ENCODE measurements around the gene SMIM5.

Gene SMIM5

DNA sequence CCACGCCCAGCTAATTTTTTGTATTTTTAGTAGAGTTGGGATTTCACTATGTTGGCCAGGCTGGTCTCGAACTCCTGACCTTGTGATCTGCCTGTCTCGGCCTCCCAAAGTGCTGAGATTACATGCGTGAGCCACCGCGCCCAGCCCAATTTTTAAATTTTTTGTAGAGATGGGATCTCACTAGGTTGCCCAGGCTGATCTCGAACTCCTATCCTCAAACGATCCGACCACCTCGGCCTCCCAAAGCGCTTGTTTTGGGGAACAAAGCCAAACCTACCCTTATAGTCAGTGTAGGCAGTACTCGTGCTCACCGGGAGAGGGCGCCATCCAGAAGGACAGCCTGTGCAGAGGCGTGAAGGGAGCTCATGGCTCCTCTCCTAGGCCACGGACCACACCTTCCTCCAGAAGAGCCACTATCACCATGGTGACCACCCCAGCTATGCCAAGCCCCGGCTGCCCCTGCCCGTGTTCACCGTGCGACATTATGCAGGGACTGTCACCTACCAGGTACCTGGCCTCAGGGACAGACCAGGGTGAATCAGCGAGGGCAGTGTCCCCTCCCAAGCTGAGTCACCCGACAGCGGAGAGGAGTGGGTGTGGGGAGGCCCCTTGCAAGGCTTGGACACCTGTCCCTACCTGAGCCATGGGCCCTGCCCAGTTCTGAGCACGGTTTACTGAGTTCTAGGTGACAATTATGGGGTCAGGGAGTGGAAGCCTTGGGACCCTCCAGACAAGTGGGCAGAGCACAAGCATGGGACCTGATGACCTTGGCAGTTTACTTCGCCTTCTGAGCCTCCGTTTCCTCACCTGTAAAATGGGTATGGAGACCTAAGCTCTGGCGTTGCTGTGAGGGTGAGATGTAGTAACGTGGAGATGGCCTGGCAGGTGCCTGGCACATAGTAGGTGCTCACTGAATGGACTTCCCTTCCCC lies 31.9 kb upstream of the SMIM5 start:
- in situ Hi-C loops (cut with HindIII; ENCODE audit: low sequenced_read_pairs) = no loop called here

DNA sequence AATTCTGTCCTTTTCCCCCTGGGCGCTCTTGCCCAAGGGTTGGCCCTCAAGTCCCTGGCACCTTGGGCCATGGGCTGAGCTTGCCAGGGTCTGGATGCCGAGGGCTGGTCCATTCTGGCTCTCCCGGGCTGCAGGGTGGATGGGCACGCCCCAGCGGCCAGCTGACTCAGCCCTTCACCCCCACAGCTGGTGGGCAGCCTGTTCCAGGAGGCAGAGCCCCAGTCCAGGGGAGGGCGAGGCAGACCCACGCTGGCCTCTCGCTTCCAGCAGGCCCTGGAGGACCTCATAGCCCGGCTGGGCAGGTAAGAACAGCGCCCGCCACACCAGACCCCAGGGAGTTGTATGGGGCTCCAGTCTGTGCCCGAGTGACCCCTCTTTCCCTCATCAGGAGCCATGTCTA lies 30.6 kb upstream of the SMIM5 start:
- in situ Hi-C loops (cut with HindIII; ENCODE audit: low sequenced_read_pairs) = no loop called here

DNA sequence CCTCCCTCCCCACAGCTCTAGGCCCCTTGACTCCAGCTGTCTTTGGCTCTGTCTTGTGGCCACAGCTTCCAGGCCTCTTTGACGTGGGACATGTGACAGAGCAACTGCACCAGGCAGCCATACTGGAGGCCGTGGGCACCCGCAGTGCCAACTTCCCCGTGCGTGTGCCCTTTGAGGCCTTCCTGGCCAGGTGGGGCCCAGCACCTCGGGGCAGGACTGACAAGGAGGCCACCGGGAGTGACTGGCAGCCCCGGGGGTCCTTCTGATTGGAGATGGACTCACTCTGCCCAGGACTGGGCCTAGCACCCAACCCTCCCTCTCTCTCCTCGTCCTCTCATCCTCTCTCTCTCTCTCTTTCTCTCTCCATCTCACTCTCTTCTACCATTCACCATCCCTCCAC lies 30.1 kb upstream of the SMIM5 start:
- in situ Hi-C loops (cut with HindIII; ENCODE audit: low sequenced_read_pairs) = no loop called here

DNA sequence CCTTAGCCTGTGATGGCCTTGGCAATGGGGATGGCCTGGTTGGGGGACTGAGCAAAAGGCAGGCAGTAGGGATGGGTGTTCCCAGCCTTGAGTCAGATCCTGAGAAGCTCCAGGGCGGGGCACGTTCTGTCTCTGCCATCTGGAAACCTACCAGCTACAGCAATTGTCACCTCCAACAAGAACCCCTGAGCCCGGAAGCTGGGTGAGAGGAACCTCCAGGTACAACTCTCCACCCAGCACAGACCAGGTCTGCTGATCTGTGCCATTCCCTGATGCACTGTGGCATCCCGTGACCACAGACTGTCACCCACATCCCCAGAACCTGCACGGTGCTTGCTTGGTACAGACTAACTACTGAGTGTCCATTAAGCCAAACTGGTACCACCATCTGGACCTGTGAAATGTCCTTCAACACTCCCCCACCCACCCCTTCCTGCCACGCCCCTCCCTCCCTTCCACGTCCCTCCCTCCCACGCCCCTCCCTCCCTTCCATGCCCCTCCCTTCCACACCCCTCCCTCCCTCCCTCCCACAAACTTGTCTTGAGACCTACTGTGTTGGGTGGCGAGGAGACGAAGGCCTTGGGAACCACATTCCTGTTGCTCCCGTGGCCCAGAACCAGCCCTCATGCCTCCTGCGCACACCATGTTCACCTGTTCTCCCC lies 29.1 kb upstream of the SMIM5 start:
- in situ Hi-C loops (cut with HindIII; ENCODE audit: low sequenced_read_pairs) = no loop called here

DNA sequence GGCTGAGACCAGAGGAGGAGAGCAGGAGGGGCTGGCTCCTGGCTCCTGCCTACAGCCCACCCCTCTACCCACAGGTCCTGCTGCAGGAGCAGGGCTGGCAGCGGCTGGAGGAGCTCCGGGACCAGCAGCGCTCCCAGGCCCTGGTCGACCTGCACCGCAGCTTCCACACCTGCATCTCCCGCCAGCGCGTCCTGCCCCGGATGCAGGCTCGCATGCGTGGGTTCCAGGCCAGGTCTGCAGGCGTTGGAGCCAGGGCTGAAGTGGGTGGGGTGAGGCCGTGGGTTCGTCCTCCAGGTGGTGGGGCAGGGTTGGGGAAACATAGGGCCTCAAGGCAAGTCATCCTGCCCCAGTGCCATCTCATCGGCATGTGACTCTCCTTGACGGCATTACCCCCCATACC lies 27.4 kb upstream of the SMIM5 start:
- in situ Hi-C loops (cut with HindIII; ENCODE audit: low sequenced_read_pairs) = no loop called here

DNA sequence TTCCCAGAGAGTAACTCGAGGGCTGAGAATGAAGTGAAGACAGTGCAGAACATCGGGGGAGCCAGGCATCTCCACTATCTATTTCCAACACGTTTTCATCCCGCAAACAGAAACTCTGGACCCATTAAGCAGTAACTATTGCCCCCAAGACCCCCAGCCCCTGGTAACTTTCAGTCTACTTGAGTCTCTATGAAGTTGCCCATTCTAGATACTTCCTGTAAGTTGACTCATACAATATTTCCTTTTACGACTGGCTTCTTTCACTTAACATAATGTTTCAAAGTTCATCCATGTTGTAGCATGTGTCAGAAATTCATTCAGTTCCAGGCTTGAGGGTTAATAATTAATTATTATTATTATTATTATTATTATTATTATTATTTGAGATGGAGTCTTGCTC lies 26.1 kb upstream of the SMIM5 start:
- in situ Hi-C loops (cut with HindIII; ENCODE audit: low sequenced_read_pairs) = no loop called here

DNA sequence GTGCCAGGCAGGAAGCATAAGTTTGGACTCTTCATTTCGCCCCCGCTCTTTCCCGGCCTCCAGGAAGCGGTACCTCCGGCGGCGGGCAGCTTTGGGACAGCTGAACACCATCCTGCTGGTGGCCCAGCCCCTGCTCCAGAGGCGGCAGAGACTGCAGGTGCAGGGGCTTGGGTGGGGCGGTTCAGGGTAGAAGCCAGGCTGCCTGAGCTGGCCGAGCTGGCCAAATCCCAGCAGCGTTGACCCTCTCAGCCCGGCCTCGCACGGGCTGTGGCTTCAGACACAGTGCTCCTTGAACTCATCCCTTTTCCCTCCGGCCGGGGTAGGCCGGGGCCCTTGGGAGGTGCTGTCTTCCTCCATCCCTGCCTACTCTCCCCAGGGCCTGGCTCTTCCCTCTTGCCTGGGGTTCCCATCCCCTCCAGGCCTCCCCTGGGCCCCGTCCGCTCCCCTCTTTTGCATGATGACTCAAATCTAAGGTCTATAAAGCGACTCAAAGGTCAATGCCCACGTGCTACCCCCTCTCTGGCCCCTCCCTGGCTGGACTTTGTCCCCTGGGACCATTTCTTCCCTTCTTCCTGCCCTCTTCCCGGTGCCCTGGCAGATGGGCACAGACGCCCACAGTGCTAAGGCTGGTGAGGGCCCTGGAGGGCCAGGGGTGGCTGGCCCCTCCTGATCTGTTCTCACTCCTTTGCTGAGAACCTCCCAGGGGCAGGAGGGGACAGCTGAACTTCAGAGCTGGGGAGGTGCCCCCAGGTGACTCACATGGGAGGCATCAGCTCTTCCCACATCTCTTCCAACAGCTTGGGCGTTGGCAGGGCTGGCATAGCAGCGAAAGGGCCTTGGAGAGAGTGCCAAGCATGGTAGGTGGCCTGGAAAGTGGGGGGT lies 22.9 kb upstream of the SMIM5 start:
- in situ Hi-C loops (cut with HindIII; ENCODE audit: low sequenced_read_pairs) = no loop called here

DNA sequence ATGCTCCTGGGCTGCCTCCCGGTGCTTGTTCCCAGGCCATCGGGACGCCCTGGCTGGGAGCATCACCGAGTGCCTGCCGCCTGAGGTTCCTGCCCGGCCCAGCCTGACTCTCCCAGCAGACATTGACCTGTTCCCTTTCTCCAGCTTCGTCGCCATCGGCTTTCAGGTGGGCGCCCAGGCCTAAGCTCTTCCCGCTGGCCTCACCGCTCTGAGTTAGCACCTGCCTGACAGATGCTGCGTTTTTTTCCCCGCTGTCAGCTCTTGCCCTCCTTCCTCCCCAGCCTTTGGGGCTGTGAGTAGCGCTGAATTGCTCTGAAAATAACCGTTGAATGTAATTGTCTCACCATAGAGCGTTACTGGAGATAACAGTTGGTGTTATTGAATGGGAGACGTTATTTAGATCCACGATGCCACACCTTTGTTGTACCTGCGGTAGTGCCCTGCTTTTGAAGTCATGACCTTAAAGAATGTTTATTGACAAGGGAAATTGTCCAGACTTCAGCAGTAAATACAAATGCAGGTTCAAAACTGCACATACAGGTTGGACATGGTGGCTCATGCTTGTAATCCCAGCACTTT lies 21.3 kb upstream of the SMIM5 start:
- in situ Hi-C loops (cut with HindIII; ENCODE audit: low sequenced_read_pairs) = no loop called here

DNA sequence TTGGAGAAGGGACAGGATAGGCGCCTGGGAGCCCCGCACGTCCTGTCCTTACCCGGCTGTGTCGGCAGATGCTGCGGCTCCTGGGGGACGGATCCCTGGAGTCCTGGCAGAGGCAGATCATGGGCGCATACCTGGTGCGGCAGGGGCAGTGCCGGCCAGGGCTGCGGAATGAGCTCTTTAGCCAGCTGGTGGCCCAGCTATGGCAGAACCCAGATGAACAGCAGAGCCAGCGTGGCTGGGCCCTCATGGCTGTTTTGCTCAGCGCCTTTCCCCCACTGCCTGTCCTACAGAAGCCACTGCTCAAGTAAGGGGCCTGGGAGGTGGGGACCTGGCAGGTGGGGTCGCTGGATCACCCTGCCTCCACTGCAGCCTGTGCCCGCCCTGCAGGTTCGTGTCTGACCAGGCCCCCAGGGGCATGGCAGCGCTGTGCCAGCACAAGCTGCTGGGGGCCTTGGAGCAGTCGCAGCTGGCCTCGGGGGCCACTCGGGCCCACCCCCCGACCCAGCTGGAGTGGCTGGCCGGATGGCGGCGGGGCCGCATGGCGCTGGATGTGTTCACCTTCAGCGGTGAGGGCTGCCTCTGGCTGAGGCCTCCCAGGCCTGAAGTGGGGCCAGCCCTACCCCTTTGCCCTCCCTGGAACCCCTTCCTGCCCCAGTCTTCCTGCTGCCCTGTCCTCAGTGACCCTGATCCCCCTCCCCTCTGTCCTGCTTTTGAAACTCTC lies 20.2 kb upstream of the SMIM5 start:
- in situ Hi-C loops (cut with HindIII; ENCODE audit: low sequenced_read_pairs) = no loop called here

DNA sequence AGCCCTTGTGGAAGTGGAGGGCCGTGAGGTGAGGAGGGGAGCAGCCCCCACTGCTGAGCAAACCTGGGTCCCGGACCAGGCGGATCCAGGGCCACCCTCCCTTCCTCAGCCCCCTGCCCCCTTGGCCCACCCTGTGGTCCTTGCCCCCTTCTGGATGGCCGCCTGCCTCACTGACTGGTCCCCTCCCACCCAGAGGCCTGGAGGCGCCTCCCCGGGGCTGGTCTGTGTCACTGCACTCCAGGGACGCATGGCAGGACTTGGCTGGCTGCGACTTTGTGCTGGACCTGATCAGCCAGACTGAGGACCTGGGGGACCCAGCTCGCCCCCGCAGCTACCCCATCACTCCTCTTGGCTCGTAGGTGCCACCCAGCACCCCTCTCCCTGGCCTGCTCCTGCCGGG lies 19.2 kb upstream of the SMIM5 start:
- in situ Hi-C loops (cut with HindIII; ENCODE audit: low sequenced_read_pairs) = no loop called here

DNA sequence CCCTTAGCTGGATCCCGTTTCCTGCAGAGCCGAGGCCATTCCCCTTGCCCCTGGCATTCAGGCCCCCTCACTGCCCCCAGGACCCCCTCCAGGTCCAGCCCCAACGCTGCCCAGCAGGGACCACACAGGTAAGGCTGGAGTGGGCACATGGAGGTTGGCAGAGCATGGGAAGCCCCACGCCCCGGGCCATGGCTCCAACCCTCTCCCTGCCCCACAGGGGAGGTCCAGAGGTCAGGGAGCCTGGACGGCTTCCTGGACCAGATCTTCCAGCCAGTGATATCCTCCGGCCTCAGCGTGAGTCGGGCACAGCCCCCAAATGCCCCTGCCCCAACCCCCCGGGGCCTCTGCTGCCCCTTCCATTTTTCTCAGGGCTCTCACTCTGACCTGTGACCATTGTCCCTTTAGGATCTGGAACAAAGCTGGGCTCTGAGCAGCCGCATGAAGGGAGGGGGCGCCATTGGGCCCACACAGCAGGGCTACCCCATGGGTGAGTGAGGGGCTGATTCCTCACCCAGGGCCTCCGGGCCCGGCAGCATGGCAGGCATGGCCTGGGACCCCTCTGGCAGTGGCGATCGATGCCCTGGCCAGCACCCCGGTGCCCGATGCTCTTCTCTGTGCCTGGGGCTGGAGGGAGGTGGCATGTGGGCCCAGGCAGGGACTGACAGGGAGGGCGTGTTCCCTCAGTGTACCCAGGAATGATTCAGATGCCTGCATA lies 18.5 kb upstream of the SMIM5 start:
- in situ Hi-C loops (cut with HindIII; ENCODE audit: low sequenced_read_pairs) = no loop called here

DNA sequence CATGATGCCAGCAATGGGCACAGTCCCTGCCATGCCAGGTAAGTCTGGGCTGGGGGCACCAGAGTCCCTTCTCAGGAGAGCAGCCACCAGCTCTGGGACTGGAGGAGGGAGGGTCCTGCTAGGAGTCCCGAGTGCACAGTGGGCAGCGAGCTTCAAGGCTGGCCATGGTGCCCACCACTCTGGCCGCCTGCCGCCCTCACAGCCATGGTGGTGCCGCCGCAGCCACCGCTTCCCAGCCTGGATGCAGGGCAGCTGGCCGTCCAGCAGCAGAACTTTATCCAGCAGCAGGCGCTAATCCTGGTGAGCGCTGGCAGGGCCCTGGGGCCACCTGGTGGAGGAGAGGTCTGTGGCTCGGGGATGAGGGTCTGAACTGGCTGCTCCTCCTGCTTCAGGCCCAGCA lies 17.9 kb upstream of the SMIM5 start:
- in situ Hi-C loops (cut with HindIII; ENCODE audit: low sequenced_read_pairs) = no loop called here

DNA sequence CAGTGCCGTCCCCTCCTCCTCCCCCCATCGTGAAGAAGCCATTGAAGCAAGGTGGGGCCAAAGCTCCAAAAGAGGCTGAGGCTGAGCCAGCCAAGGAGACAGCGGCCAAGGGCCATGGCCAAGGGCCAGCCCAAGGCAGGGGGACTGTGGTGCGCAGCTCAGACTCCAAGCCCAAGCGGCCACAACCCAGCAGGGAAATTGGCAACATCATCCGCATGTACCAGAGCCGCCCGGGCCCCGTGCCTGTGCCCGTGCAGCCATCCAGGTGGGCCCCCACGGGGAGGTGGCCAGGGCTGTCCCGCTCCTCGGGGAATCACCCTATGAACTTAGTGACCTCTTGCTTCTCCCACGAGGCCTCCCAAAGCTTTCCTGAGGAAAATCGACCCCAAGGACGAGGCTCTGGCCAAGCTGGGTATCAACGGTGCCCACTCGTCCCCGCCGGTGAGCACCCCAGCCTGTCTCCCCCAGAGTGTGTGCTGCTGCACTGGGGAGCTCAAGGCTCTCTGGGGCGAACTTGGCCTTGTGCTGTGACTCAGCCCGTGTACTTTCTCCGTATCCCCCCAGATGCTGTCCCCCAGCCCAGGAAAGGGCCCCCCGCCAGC lies 16.6 kb upstream of the SMIM5 start:
- in situ Hi-C loops (cut with HindIII; ENCODE audit: low sequenced_read_pairs) = no loop called here

DNA sequence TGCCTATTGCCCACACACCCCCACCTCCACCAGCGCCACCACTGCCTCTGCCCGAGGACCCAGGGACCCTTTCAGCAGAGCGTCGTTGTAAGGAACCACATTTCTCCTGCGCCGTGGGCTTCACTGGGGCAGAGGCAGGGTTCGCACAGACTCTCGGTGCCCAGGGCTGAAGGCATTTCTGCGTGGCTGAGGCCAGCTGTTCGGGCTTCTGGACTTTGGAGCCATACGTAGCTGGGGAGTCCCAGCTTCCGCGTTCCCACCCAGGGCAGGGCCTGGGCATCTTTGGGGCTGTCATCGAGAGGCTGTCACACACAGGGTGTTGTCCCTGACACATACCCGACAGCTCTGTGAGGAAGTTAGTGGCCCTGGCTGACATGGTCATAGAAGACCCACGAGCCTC lies 16.0 kb upstream of the SMIM5 start:
- in situ Hi-C loops (cut with HindIII; ENCODE audit: low sequenced_read_pairs) = no loop called here

DNA sequence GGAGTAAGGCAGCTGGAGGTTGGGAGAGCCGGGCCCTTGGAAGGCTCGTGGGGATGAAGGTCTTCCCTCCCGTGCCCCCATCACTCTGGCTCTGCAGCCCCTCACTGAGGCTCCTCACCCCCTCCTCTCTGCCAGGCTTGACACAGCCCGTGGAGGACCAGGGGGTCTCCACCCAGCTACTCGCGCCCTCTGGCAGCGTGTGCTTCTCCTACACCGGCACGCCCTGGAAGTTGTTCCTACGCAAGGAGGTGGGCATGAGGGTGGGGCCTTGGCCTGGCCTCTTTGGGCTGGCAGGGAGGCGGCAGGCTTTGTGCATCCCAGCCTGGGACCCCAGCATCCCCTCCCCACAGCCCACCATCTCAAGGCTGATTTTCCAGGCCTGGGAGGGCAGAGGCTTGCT lies 15.6 kb upstream of the SMIM5 start:
- in situ Hi-C loops (cut with HindIII; ENCODE audit: low sequenced_read_pairs) = no loop called here

DNA sequence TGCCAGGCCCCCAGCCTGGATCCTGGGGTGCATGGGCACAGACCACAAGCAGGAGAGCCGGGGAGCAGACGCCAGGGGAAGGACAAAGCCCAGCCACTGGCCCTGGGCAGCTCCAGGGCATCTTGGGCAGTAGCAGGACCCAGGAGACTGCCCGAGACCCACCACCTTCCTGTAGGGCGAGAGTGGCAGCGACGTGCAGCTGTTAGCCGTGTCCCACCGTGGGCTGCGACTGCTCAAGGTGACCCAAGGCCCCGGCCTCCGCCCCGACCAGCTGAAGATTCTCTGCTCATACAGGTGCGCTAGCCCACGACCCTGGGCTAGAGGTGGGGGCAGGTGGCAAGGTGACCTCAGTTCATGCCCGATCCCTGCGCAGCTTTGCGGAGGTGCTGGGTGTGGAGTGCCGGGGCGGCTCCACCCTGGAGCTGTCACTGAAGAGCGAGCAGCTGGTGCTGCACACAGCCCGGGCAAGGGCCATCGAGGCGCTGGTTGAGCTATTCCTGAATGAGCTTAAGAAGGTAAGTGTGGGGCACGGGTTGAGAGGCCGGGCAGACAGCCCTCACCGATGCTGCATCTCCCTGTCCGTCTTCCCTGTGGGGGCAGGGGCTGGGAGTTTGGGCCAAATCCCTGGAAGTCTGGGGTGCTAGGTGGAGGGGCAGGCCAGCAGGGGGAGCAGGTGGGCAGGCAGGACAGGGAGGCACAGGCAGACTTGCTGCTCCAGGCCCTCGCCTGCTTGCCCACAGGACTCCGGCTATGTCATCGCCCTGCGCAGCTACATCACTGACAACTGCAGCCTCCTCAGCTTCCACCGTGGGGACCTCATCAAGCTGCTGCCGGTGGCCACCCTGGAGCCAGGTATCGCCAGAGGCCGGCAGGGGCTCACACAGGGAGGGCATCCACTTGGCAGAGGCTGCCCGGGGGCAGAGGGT lies 13.5 kb upstream of the SMIM5 start:
- in situ Hi-C loops (cut with HindIII; ENCODE audit: low sequenced_read_pairs) = no loop called here

DNA sequence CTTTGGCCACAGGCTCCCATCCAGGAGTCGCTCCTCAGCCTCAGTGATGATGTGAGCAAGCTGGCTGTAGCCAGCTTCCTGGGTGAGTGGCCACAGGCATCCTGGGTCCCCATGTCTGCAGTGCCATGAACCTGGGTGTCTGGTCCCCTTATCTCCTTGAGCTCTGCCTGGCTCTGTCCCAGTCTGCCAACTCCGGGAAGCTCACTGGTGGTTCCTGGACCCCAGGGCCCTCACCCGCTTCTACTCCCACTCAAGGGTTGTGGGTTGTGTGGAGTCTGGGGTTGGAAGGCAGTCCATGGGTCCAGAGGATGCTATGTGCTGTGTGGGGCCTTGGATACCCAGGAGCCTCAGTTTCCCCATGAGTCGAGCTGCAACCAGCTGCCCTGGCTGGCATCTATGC lies 11.7 kb upstream of the SMIM5 start:
- in situ Hi-C loops (cut with HindIII; ENCODE audit: low sequenced_read_pairs) = no loop called here

DNA sequence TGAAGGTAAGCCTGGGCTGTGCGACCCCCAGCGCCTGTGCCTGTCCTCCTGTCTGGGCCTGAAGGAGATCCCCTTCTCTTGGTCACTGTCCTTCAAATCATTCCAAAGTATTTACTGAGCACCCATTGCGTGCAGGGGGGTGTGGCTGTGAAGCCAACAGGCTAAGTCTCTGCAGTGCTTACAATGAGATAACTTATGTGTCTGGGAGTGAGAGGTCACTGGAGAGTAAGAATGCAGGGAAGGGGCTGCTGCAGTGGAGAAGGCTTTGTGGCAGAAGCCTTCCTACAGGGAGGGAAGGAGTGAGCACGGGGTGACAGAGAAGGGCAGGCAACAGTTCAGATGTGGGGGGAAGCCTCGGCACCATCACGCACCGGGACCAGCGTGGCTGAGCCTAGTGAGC lies 11.2 kb upstream of the SMIM5 start:
- in situ Hi-C loops (cut with HindIII; ENCODE audit: low sequenced_read_pairs) = no loop called here

Measured in endothelial cell of hepatic sinusoid (primary cell).